A673 (cell line): ENCODE data around the gene RALBP1. TPM values are rescaled to one million over a fixed set of nuclear protein-coding genes. Genes with fewer than 3 reads are reported as not detected.

Source experiments
- BruUV-seq: library from RNA; stranded (reverse); fragments of 400-500 nt; replicated peaks from 2 replicates; lab custom pipeline; 2021; lab: Mats Ljungman, UMichigan
- CTCF ChIA-PET: fragments of 300-600 bp; sonication (Branson Sonifier 250); formaldehyde crosslinking; loops from one replicate; lab custom pipeline; 2022; ENCODE audit warnings: antibody characterized with exemption; lab: Charles Lee
- POLR2A ChIA-PET: fragments of 300-600 bp; sonication (Branson Sonifier 250); formaldehyde crosslinking; loops from one replicate; lab custom pipeline; 2022; ENCODE audit warnings: antibody characterized with exemption; ENCODE audit not compliant: low non-redundant PET; lab: Charles Lee
- DNase-seq: peaks from one replicate; pipeline ENCODE4 v3.0.0-alpha.2; 2015; ENCODE audit warnings: low spot score
- H3K27ac ChIP-seq: fragments of 200-600 bp; sonication (generic); 2 replicates; pipeline ENCODE4 v1.5.1; 2016; ENCODE audit warnings: mixed run types, low read depth, mild to moderate bottlenecking, mixed read lengths, antibody characterized with exemption, low read length; ENCODE audit not compliant: poor library complexity, severe bottlenecking
- H3K27me3 ChIP-seq: fragments of 200-600 bp; sonication (generic); replicated peaks from 2 replicates; pipeline ENCODE4 v1.6.1; 2017; ENCODE audit warnings: mixed run types, low read depth, mild to moderate bottlenecking, mixed read lengths, antibody characterized with exemption, low read length; ENCODE audit not compliant: insufficient read depth, poor library complexity
- H3K36me3 ChIP-seq: fragments of 200-600 bp; sonication (generic); 2 replicates; pipeline ENCODE4 v1.6.1; 2016; ENCODE audit warnings: mixed run types, mild to moderate bottlenecking, mixed read lengths, antibody characterized with exemption, low read length; ENCODE audit not compliant: insufficient read depth, poor library complexity, severe bottlenecking
- H3K4me1 ChIP-seq: fragments of 200-600 bp; sonication (generic); 2 replicates; pipeline ENCODE4 v1.6.1; 2017; ENCODE audit warnings: mixed run types, mild to moderate bottlenecking, mixed read lengths, antibody characterized with exemption, low read length; ENCODE audit not compliant: insufficient read depth, poor library complexity, severe bottlenecking
- H3K4me3 ChIP-seq: fragments of 200-600 bp; sonication (generic); 2 replicates; pipeline ENCODE4 v1.5.1; 2016; ENCODE audit warnings: low read depth, mixed run types, mild to moderate bottlenecking, mixed read lengths, low read length; ENCODE audit not compliant: poor library complexity, severe bottlenecking
- H3K9me3 ChIP-seq: fragments of 200-600 bp; sonication (generic); 2 replicates; pipeline ENCODE4 v1.6.1; 2016; ENCODE audit warnings: mixed run types, low read depth, mild to moderate bottlenecking, mixed read lengths, antibody characterized with exemption, low read length; ENCODE audit not compliant: poor library complexity, severe bottlenecking
- EZH2 ChIP-seq: fragments of 200-600 bp; sonication (generic); IDR thresholded peaks from 2 replicates; pipeline ENCODE4 v1.6.1; 2017; ENCODE audit warnings: borderline replicate concordance, low read depth, mild to moderate bottlenecking, mixed read lengths, antibody characterized with exemption, low read length; ENCODE audit not compliant: poor library complexity, severe bottlenecking
- intact Hi-C: fragments of 100-400 bp; cut with micrococcal nuclease; formaldehyde crosslinking; loops from one replicate; pipeline ENCODE4 v1.10.0; 2022; ENCODE audit not compliant: unreplicated experiment
- total RNA-seq: library from RNA; stranded (reverse); gene quantifications from 2 replicates; pipeline ENCODE4 v1.2.3, GENCODE V29; 2021
- TF ChIP-seq, protein P1 (sequence below): fragments of 300-800, 200-600 bp; sonication (generic); conservative IDR thresholded peaks from 2 replicates; pipeline ENCODE4 v1.5.1; 2017; ENCODE audit warnings: low read depth, mild to moderate bottlenecking, antibody characterized with exemption, low read length, moderate library complexity, mixed read lengths

RALBP1 gene
- total RNA-seq, 1 experiment from 2014 or later, result 53.5 TPM

DNA sequence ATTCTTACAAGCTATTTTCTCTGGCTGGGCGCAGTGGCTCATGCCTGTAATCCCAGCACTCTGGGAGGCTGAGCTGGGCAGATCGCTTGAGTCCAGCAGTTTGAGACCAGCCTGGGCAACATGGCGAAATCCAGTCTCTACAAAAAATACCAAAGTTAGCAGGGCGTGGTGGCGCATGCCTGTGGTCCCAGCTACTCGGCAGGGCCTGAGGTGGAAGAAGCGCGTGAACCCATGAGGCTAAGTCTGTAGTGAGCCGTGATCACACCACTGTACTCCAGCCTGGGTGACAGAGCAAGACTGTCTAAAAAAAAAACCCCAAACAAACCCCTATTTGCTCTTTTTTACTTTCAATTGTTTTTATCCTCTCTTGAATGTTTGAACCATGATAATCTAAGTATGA is 102.0 kb downstream of the RALBP1 start:
- H3K27ac ChIP-seq, result no peak overlapping the region
- peaks cover 31% of the 10 kb centered on the region for H3K36me3 ChIP-seq
- H3K4me1 ChIP-seq, result no peaks in the 10 kb centered on the region
- CTCF ChIA-PET, result no interaction called here
- no peak overlapping the region for H3K4me3 ChIP-seq
- peaks cover 8% of the 10 kb centered on the region for H3K9me3 ChIP-seq
- POLR2A ChIA-PET, result no interaction called here
- DNase-seq, result no peak
- no peaks in the 10 kb centered on the region for H3K27me3 ChIP-seq
- intact Hi-C loops, result no loop called here
- no TSS peak for BruUV-seq
- no peak for TF ChIP-seq EZH2
- TF ChIP-seq, protein P1, sequence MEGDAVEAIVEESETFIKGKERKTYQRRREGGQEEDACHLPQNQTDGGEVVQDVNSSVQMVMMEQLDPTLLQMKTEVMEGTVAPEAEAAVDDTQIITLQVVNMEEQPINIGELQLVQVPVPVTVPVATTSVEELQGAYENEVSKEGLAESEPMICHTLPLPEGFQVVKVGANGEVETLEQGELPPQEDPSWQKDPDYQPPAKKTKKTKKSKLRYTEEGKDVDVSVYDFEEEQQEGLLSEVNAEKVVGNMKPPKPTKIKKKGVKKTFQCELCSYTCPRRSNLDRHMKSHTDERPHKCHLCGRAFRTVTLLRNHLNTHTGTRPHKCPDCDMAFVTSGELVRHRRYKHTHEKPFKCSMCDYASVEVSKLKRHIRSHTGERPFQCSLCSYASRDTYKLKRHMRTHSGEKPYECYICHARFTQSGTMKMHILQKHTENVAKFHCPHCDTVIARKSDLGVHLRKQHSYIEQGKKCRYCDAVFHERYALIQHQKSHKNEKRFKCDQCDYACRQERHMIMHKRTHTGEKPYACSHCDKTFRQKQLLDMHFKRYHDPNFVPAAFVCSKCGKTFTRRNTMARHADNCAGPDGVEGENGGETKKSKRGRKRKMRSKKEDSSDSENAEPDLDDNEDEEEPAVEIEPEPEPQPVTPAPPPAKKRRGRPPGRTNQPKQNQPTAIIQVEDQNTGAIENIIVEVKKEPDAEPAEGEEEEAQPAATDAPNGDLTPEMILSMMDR, result no peak

DNA sequence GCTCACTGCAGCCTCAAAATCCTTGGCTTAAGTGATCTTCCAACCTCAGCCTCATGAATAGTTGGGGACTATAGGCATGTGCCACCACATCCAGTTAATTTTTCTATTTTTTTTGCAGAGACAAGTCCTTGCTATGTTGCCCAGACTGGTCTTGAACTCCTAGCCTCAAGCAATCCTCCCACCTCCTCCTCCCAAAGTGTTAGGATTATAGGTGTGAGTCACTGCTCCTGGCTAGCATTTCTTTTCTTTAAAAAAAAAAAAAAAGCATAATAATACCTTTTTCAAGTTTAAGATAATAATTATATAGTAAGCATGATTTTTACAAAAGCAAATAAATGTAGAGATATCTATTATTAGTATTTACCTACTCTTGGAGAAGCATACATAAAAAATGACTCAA is 103.0 kb downstream of the RALBP1 start:
- Histone ChIP-seq H3K4me3 (no peak overlapping the region), H3K4me1 (no peaks in the 10 kb centered on the region), H3K27me3 (no peaks in the 10 kb centered on the region), H3K36me3 (peaks cover 41% of the 10 kb centered on the region), H3K9me3 (peaks cover 12% of the 10 kb centered on the region), H3K27ac (no peak overlapping the region)
- CTCF ChIA-PET, result no interaction called here
- TF ChIP-seq EZH2, result no peak
- TF ChIP-seq, protein P1, result no peak
- intact Hi-C loops, result no loop called here
- BruUV-seq, result no TSS peak
- no peak for DNase-seq
- POLR2A ChIA-PET, result interaction anchor here (0.7 kb wide), 1 partner anchor 969 kb away, joined by 3 read pairs; the partner anchor contains the start of gene RAB12

DNA sequence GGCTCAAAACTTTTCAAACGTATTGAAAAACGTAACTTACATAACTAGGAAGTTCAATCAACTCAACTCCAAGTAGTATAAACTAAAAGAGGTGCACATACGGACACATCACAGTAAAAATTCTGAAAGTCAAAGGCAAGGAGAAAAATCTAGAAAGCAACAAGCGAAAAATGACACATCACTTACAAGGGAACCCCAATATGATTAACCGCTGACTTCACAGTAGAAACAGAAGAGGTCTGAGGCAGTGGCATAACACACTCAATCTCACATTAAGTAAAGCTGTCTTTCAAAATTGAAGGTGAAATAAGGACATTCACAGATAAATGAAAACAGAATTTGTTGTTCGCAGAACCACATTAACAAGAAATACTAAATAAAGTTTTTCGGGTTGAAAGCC is 106.4 kb downstream of the RALBP1 start:
- no peaks in the 10 kb centered on the region for H3K27me3 ChIP-seq
- no TSS peak for BruUV-seq
- H3K4me3 ChIP-seq, result no peak overlapping the region
- no peak for DNase-seq
- TF ChIP-seq EZH2, result no peak
- TF ChIP-seq, protein P1, result no peak
- intact Hi-C loops, result no loop called here
- H3K27ac ChIP-seq, result no peak overlapping the region
- H3K9me3 ChIP-seq, result peaks cover 12% of the 10 kb centered on the region
- ChIA-PET CTCF (no interaction called here), POLR2A (no interaction called here)
- H3K4me1 ChIP-seq, result no peaks in the 10 kb centered on the region
- H3K36me3 ChIP-seq, result peaks cover 40% of the 10 kb centered on the region
